A204.1 (cell line): ENCODE results near the gene EPB41.
"Not testable (repeated sequence)": the region's sequence is repeated elsewhere in the genome, so short reads cannot be mapped to it uniquely, and the experiment has no call there.

Experiments used
- FAIRE-seq: peaks from 2 replicates; lab custom pipeline; 2012; peaks lifted over from hg19 to GRCh38; lab: Jason Lieb, UNC

Gene EPB41

DNA sequence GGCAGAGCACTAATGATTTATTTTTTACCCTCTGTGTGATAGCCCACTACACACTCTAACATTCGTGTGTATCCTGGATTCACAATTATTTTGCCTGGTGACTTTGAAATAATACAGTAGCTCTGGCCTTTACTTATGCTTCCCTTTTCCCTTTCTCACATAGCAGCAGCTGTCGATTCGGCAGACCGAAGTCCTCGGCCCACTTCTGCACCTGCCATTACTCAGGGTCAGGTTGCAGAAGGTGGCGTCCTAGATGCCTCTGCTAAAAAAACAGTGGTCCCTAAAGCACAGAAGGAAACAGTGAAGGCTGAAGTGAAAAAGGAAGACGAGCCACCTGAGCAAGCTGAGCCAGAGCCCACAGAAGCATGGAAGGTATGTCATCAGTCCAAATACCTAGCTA is 138.6 kb downstream of the EPB41 start:
- no peak for FAIRE-seq

- FAIRE-seq = no peak
Observed at GRCh38 chr1:29055160-29055559, 140.8 kb downstream of the EPB41 start.

DNA sequence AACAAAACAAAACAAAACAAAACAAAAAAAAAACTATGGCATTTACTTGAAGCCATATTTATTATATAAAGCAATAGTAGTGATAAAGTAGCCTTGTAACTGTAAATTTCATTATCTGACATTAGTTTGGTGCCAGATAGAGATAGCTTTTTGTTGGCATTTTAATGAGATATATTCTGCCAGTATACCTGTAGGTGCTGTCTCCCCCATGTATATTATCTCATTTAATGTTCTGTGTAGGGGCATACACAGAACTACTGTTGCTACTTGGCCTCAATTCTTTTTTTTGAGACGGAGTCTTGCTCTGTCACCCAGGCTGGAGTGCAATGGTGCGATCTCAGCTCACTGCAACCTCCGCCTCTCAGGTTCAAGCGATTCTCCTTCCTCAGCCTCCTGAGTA is 141.9 kb downstream of the EPB41 start:
- no peak for FAIRE-seq

GRCh38 chr1:29057700-29058099 is 143.3 kb downstream of the EPB41 start:
- FAIRE-seq = no peak

- FAIRE-seq = no peak
Observed at GRCh38 chr1:29062157-29062942, 148.0 kb downstream of the EPB41 start.

GRCh38 chr1:29064064-29064463 is 149.7 kb downstream of the EPB41 start:
- FAIRE-seq = no peak

DNA sequence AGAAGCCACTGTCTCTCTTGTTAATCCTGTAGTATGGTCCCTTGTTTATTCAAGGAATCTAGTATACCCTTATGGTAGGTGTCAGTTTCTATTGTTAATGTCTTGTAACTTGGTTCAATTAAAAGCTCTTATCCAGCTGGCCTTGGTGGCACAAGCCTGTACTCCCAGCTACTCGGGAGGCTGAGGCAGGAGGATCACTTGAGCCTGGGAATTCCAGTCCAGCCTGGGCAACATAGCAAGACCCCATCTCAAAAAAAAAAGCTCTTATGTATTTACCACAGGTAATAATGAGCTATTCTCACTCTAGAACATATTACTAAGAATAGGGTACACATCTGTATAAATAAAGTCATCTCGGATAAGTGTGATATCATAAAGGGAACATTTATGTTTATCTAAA is 162.8 kb downstream of the EPB41 start:
- no peak for FAIRE-seq

DNA sequence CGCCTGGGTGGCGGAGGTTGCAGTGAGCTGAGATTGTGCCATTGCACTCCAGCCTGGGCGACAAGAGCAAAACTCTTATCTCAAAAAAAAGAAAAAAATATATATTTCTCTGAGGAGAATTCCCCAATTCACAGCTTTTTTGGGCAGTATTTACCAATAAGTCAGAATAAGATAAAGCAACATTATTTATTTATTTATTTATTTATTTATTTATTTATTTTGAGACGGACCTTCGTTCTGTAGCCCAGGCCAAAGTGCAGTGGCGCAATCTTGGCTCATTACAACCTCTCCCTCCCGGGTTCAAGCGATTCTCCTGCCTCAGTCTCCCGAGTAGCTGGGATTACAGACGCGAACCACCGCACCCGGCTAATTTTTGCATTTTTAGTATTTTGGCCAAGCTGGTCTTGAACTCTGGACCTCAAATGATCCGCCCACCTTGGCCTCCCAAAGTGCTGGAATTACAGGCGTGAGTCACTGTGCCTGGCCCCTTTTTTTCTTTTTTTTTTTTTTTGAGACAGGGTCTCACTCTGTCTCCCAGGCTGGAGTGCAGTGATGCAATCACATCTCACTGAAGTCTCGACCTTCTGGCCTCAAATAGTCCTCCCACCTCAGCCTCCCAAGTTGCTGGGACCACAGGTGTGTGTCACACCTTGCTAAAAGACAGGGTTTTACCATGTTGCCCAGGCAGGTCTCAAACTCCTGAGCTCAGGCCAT is 165.7 kb downstream of the EPB41 start:
- FAIRE-seq = not testable (repeated sequence)

- no peak for FAIRE-seq
Observed at GRCh38 chr1:29081201-29081600, 166.8 kb downstream of the EPB41 start.

- no peak for FAIRE-seq
Observed at GRCh38 chr1:29082519-29082918, 168.2 kb downstream of the EPB41 start.

DNA sequence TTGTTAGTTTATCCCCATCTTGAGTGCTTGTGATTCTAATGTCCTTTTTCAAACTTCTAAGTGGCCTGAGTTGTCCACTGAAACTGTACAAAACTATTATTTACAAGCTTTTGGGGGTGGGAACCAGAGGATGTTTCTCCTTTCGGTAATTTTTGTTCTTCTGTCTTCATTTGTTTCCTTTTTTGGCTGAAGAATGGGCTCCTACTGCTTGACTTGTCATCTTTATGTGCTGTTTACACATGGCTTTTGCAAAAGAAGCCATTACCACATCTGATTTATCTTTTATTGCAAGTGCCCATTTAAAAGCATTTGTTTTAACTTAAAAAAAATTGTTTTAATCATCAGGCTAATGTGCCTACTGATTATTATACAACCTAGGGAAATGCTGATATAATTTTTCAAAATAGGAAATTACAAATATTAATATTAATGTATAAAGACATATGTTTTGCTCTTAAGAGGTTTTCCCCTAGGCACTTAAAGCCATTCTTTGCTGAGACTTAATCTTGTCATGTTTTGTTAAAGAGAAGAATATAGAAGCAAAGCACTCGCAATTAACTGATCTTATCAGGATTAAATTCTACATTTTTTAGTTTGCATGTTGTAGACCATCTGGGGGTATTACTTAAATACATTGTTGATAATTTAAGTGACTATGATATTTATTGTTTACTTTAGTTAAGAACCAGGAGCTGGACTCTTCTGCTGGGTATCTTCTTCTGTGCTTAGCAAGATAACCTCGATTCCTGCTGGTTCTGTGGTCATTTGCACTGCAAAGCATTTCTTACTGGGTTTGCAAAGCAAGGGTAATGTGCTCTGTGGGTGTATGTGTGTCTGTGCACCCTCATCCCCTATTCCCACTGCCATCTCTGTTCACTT is 169.2 kb downstream of the EPB41 start:
- FAIRE-seq = peak; percentile 27

- FAIRE-seq = no peak
Observed at GRCh38 chr1:29084196-29084521, 169.8 kb downstream of the EPB41 start.

DNA sequence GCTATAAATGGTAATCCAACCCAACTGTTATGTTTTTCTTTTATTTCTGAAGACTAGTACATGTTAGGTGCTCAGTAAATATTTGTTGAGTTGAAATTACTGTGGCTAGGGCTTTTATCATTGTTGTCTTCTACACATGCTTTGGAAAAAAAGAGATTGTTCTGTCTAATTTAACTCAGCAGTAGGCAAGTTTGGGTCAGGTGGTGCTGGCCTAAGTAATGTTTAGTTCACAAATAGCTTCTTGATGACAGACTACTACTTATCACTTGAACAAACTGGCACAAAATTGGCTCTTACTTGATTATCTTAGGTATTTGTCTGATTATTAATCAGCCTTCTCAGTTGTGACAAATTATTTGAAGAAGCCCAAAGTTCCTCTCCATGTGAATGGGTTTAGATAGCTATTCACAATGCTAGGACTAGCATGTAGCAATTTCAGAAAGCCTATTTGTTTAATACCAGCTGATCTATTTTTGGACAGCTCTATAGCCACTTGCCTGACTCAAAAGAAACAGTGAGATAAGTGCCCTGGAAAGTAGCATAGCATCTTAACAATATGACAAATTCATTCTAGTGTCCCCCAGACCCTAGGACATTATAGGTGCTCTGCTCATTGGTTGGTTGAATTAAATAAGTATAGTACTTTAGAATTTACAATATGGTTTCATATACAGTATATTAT is 176.7 kb downstream of the EPB41 start:
- no peak for FAIRE-seq

DNA sequence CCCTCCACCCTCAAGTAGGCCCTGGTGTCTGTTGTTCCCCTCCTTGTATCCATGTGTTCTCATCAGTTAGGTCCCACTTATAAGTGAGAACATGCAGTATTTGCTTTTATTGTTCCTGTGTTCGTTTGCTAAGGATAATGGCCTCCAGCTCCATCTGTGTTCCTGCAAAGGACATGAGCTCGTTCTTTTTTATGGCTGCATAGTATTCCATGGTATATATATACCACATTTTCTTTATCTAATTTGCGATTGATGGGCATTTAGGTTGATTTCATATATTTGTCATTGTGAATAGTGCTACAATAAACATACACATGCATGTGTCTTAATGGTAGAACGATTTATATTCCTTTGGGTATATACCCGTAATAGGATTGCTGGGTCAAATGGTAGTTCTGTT is 178.3 kb downstream of the EPB41 start:
- not testable (repeated sequence) for FAIRE-seq

DNA sequence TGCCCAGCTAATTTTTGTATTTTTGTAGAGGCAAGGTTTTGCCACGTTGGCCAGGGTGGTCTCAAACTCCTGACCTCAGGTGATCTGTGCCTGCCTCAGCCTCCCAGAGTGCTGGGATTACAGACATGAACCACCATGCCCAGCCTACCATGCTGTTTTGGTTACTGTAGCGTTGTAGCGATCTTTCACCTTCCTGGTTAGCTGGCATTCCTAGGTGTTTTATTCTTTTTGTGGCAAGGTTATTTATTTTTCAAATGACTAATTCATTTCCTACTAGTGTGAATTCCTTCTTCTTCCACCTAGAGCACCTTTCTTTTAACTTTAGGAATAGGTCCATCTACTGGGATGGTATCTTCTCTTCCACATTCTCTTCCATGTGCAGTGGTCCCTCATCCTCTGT is 180.1 kb downstream of the EPB41 start:
- no peak for FAIRE-seq

DNA sequence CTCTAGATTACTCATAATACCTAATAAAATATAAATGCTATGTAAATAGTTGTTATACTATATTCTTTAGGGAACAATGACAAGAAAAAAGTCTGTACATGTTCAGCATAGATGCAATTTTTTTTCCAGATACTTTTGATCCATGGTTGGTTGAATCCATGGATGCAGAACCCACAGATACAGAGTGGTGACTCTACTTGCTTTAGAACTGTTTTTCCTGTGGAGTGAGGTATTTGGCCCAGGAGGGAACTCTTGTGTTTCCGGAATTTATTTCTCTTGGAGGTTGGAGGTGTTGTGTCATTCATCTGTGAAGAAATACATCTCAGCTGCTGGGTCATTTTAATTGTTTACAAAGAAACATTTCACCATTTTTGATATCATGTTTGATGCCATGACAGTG is 180.6 kb downstream of the EPB41 start:
- FAIRE-seq = no peak

DNA sequence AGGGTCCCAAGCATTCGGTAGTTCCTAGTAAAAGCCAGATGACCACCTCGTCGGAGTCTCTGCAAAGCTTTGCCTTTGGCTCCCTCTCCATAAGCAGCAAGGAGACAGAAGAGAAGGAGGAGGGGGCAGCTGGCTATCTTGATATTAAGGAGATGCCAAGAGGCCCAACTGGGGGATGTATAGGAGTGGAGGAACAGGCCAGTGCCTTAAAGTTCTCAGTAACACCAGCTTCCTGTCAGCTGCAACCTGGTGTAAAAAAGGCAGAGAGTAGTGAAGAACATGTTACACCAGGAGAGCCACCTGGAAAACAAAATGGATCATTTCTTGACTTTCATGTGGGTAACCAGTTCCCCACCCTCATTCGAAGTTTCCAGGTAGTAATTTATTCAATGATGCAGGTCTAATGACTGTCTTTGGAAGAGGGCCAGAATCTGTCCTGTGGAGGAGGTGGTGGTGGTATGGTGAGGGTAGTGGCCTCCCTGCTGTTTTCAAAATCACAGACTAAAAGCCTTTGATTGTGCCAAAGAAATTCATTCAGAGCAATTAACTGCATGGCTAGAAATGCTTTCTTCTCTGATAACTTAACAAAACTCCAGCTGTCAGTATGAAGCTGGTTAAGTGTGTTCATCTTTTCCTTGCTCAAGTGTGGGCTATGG is 182.0 kb downstream of the EPB41 start:
- no peak for FAIRE-seq

- no peak for FAIRE-seq
Observed at GRCh38 chr1:29099286-29099685, 184.9 kb downstream of the EPB41 start.

DNA sequence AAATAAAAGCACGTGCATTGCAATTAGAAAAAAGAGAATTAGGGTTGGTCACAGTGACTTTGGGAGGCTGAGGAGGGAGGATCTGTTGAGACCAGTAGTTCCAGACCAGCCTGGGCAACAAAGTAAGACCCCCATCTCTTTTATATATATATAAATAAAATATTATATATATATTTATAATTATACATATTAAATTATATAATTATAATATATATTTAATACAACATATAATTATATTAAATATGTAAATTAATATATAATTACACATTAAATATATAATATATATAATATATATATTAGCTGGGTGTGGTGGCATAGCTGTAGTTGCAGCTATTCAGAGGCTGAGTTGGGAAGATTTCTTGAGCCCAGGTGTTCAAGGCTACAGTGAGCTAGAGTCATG is 186.1 kb downstream of the EPB41 start:
- peak; percentile 58 for FAIRE-seq

DNA sequence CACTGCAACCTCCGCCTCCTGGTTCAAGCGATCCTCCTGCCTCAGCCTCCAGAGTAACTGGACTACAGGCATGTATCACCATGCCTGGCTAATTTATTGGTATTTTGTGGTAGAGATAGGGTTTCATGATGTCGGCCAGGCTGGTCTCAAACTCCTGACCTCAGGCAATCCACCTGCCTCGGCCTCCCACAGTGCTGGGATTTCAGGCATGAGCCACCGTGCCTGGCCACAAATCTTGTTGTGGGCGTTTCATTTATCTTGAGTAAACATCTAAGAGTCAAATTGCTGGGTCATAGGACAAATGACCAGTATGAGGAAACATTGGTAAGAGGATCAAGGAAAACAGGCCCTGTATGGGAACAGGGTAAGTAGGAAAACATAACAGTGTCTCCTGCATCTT is 191.5 kb downstream of the EPB41 start:
- no peak for FAIRE-seq

GRCh38 chr1:29108041-29108440 is 193.7 kb downstream of the EPB41 start:
- FAIRE-seq = not testable (repeated sequence)
